ENCODE measurements around the gene MRPL23.
"Not testable (repeated sequence)": the region's sequence is repeated elsewhere in the genome, so short reads cannot be mapped to it uniquely, and the experiment has no call there.

Gene MRPL23

GRCh38 chr11:1934335-1935155 lies 12.6 kb upstream of the MRPL23 start:
- no peak for DNase-seq

- no peak for DNase-seq
Observed at GRCh38 chr11:1935156-1936071, 11.7 kb upstream of the MRPL23 start.

GRCh38 chr11:1936072-1936780 lies 10.9 kb upstream of the MRPL23 start:
- no peak for DNase-seq

GRCh38 chr11:1936781-1937615 lies 10.1 kb upstream of the MRPL23 start:
- DNase-seq = no peak

- no peak for DNase-seq
Observed at GRCh38 chr11:1937616-1938342, 9.4 kb upstream of the MRPL23 start.

- DNase-seq = no peak
Observed at GRCh38 chr11:1938343-1939005, 8.7 kb upstream of the MRPL23 start.

GRCh38 chr11:1939006-1939625 lies 8.0 kb upstream of the MRPL23 start:
- no peak for DNase-seq

- not testable (repeated sequence) for DNase-seq
Observed at GRCh38 chr11:1939788-1940187, 7.3 kb upstream of the MRPL23 start.

GRCh38 chr11:1942558-1943260 lies 4.4 kb upstream of the MRPL23 start:
- DNase-seq = no peak

- DNase-seq = no peak
Observed at GRCh38 chr11:1943576-1943975, 3.6 kb upstream of the MRPL23 start.

- DNase-seq = no peak
Observed at GRCh38 chr11:1943977-1944376, 3.2 kb upstream of the MRPL23 start.

GRCh38 chr11:1947592-1948237 lies 583 bp downstream of the MRPL23 start:
- no peak for DNase-seq

- no peak for DNase-seq
Observed at GRCh38 chr11:1948389-1948788, 1.3 kb downstream of the MRPL23 start.

- DNase-seq = no peak
Observed at GRCh38 chr11:1949302-1949701, 2.2 kb downstream of the MRPL23 start.

GRCh38 chr11:1949922-1950321 lies 2.8 kb downstream of the MRPL23 start:
- no peak for DNase-seq

GRCh38 chr11:1952806-1953482 lies 5.8 kb downstream of the MRPL23 start:
- DNase-seq = no peak

GRCh38 chr11:1953489-1954266 lies 6.5 kb downstream of the MRPL23 start:
- DNase-seq = no peak

GRCh38 chr11:1958367-1958766 lies 11.2 kb downstream of the MRPL23 start:
- no peak for DNase-seq
